H1 (cell line): Measurements from ENCODE around the gene MTM1. TPM values are rescaled to one million over a fixed set of nuclear protein-coding genes. Genes with fewer than 3 reads are reported as not detected.

ENCODE experiments used
- ASH2L ChIP-seq: fragments of 200-600, 300-600 bp; sonication (generic); IDR thresholded peaks from one replicate; pipeline ENCODE4 v1.7.1; 2017; ENCODE audit warnings: low read length
- EGR1 ChIP-seq: IDR thresholded peaks from 2 replicates; pipeline ENCODE4 v1.6.1; 2011; ENCODE audit warnings: low read depth, low read length, borderline replicate concordance
- FOSL1 ChIP-seq: IDR thresholded peaks from 2 replicates; pipeline ENCODE4 v1.6.1; 2011; ENCODE audit warnings: mild to moderate bottlenecking, low read depth, low read length, moderate library complexity; ENCODE audit not compliant: insufficient read depth
- polyA plus RNA-seq, 7 experiments: library from polyadenylated mRNA; depleted of rRNA in 3 of 7; stranded (reverse) in 5 of 7; unstranded in 2 of 7; fragments of >200 nt in 5 of 7; fragments of 200-250 nt in 2 of 7; gene quantifications; 1 replicate in 5 of 7; 2 replicates in 1 of 7; 4 replicates in 1 of 7; pipeline versions ENCODE4 v1.2.1 to v1.2.3, GENCODE V29; 2011 to 2013; ENCODE audit warnings: missing spikeins in 2 of 7, mixed read lengths in 2 of 7
- total RNA-seq: library from RNA; stranded (reverse); fragmentation: NEBNext Ultra II Directional; extraction: Animal tissue kit (Norgen Biotek cat#: 25700); gene quantifications from 2 replicates; pipeline ENCODE4 v1.2.1, GENCODE V29; 2021

MTM1 gene
- total and polyA plus RNA-seq, 2 of the 8 experiments (the other 6 are each of a cell fraction or from before 2014, with no cell fraction given): 2.3 to 8.4 TPM

DNA sequence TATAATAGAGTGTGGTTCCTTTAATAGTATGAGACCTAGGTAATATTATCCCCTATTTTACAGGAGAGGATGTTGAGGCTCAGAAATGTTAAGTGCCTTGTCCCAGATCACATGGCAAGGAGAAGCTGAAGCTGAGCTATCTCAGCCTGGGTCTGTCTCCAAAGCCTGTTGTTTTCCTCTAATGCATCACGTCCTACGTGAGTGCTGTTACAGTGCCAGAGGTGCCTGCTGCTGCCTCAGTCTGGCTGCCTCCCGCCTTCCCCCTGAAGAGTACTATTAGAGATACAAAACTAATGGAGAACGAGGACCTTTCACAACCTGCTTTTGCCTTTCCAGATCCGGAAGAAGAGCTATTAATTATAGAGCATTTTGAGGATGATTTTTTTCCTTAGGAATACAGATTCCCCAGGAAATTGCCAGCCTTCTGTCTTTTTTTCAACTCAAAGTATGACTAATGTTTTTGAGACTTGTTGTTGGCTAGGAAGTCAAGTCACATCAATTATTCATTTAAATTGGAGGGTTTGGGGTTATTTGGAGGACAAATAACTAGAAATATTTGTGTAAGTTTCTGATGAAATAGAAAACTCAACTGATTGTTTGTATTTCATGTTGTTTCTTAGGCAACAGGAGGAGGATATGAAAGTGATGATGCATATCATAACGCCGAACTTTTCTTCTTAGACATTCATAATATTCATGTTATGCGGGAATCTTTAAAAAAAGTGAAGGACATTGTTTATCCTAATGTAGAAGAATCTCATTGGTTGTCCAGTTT lies 80.9 kb downstream of the MTM1 start (continued):
- TF ChIP-seq FOSL1 (no peak), ASH2L (no peak), EGR1 (no peak)
